Measurements from ENCODE around the gene LPCAT3.

DNA sequence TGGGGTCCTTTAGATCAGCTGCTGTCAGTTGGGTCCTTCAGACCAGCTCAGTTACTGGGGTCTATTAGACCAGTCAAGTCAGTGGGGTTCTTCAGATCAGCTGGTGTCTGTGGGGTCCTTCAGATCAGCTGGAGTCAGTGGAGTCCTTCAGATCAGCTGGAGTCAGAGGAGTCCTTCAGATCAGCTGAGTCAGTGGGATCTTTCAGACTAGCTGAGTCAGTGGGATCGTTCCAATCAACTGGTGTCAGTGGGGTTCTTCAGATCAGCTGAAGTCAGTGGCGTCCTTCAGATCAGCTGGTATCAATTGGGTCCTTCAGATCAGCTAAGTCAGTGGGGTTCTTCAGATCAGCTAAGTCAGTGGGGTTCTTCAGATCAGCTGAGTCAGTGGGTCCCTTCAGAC lies 14.7 kb upstream of the LPCAT3 start:
- TF ChIP-seq, protein P1, sequence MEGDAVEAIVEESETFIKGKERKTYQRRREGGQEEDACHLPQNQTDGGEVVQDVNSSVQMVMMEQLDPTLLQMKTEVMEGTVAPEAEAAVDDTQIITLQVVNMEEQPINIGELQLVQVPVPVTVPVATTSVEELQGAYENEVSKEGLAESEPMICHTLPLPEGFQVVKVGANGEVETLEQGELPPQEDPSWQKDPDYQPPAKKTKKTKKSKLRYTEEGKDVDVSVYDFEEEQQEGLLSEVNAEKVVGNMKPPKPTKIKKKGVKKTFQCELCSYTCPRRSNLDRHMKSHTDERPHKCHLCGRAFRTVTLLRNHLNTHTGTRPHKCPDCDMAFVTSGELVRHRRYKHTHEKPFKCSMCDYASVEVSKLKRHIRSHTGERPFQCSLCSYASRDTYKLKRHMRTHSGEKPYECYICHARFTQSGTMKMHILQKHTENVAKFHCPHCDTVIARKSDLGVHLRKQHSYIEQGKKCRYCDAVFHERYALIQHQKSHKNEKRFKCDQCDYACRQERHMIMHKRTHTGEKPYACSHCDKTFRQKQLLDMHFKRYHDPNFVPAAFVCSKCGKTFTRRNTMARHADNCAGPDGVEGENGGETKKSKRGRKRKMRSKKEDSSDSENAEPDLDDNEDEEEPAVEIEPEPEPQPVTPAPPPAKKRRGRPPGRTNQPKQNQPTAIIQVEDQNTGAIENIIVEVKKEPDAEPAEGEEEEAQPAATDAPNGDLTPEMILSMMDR (IDR thresholded peaks at IDR 0.05) = no peak
- no peak for TF ChIP-seq EP300 (IDR thresholded peaks at IDR 0.05)
